ENCODE measurements around the gene RNF224.

DNA sequence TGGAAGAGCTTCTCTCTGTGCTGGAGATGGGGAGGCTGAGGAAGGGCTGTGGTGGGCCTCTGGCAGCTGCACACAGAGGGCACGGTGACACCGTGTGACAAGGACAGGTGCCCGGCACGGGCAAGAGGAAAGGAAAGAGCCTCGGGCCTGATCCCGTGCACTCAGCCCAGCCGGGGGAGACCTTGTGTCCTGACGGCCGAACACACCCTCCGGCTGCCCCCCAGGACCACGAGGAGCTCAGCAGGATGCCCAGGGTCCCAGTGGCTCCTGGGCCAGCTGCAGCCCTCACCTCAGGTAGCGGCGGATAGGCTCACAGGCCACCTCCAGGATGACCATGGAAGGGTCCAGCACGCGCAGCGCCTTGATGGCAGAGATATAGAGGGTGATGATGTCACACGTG is 44.5 kb upstream of the RNF224 start:
- no peak for TF ChIP-seq POLR2A (IDR thresholded peaks at IDR 0.05; ENCODE audit: low read depth, low read length)
- no peak for TF ChIP-seq TAF1 (IDR thresholded peaks at IDR 0.05; ENCODE audit: low read depth, low read length)
- no peak for TF ChIP-seq POLR2AphosphoS5 (IDR thresholded peaks at IDR 0.05; ENCODE audit: low read depth, low read length)
- TF ChIP-seq POU2F2 (IDR thresholded peaks at IDR 0.05; ENCODE audit: low read depth, low read length), result no peak
- TF ChIP-seq SPI1 (IDR thresholded peaks at IDR 0.05; ENCODE audit: low read depth, low read length), result no peak
